ENCODE data around the gene NAP1L1. TPM values are rescaled to one million over a fixed set of nuclear protein-coding genes. Genes with fewer than 3 reads are reported as not detected.
A peak's percentile ranks its signal among the peaks of the same experiment; 100 is the strongest.

NAP1L1 gene
- total RNA-seq, 2 experiments from 2014 or later, result 460 to 538 TPM

DNA sequence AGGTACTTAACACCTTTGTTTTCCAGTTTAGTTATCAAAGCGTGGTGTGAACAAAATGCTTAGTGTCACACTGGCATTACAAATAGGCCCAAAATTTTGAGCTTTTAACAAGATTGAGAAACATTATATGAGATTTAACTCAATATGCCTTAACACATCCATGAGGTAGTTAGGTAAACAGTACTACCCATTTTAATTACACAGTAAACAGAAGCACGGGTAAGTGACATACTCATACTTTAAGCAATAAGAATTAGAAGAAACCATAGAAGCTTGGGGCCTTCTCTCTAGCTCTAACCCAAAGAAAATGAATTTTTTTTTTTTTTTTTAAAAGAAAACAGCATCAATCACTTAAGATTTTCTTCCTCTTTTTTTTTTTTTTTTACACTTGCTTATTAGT, 37.4 kb downstream of the NAP1L1 start:
- Mint-ChIP-seq H3K4me1 (peaks cover 2% of the 10 kb centered on the region), H3K27ac (no peak overlapping the region), H3K4me3 (no peak overlapping the region), H3K27me3 (no peaks in the 10 kb centered on the region), H3K9me3 (no peaks in the 10 kb centered on the region), H3K36me3 (ENCODE audit: low read depth) (peaks cover 28% of the 10 kb centered on the region)
- POLR2A ChIA-PET, result interaction anchor here (0.6 kb wide), 1 partner anchor 562 kb away, joined by 3 read pairs; no protein-coding TSS in a partner anchor
- CTCF ChIA-PET, result interaction anchor here (0.9 to 3.2 kb wide), 2 partner anchors 10 to 33 kb away, joined by 4 to 9 read pairs; no protein-coding TSS in a partner anchor
- no peak for DNase-seq

DNA sequence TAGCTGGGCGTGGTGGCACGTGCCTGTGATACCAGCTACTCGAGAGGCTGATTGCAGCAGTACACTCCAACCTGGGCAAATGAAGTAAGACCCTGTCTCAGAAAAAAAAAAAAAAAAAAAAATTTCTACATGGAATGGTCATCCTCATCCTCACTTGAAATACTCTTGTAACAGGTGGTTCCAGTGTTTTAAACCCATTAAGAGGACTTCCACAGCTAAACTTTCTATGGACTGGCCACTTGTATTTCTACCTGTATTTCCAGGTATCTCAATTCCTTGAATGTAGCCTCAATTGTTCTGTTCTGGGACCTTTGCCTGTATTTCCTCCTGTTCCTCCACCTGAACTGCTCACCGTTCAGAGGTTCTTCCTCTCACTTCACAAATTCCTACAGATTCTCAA, 41.1 kb downstream of the NAP1L1 start:
- POLR2A ChIA-PET, result no interaction called here
- H3K9me3 Mint-ChIP-seq, result no peaks in the 10 kb centered on the region
- CTCF ChIA-PET, result interaction anchor here (0.9 to 1.0 kb wide), 2 partner anchors 11 to 558 kb away, joined by 3 read pairs; no protein-coding TSS in a partner anchor
- DNase-seq, result no peak
- H3K4me1 Mint-ChIP-seq, result peaks cover 2% of the 10 kb centered on the region
- no peak overlapping the region for H3K4me3 Mint-ChIP-seq
- peaks cover 10% of the 10 kb centered on the region for H3K36me3 Mint-ChIP-seq (ENCODE audit: low read depth)
- H3K27ac Mint-ChIP-seq, result no peak overlapping the region
- no peaks in the 10 kb centered on the region for H3K27me3 Mint-ChIP-seq

DNA sequence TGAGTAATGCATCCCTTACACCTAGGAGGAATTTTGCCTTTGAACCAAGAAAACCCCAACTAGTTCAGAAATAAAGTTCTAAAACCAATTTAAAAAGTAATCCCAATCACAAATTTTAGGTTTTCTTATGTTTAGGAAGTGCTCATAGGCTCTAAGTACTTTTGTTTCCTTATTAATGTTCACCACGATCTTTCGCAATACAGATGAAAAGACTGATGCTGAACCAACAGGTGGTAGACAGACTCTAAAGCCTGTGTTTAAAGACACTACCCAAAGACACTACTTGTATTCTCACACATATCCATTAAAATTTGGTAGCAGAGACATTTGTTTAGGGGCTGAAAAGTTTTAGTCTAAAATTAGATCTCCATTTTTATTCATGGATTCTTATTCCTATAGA, 42.3 kb downstream of the NAP1L1 start:
- Mint-ChIP-seq H3K27me3 (no peaks in the 10 kb centered on the region), H3K36me3 (ENCODE audit: low read depth) (peaks cover 10% of the 10 kb centered on the region), H3K9me3 (no peaks in the 10 kb centered on the region), H3K4me1 (peaks cover 8% of the 10 kb centered on the region), H3K4me3 (no peak overlapping the region), H3K27ac (no peak overlapping the region)
- no peak for DNase-seq
- ChIA-PET CTCF (interaction anchor here (0.6 kb wide), 1 partner anchor 562 kb away, joined by 4 read pairs; no protein-coding TSS in a partner anchor), POLR2A (no interaction called here)

DNA sequence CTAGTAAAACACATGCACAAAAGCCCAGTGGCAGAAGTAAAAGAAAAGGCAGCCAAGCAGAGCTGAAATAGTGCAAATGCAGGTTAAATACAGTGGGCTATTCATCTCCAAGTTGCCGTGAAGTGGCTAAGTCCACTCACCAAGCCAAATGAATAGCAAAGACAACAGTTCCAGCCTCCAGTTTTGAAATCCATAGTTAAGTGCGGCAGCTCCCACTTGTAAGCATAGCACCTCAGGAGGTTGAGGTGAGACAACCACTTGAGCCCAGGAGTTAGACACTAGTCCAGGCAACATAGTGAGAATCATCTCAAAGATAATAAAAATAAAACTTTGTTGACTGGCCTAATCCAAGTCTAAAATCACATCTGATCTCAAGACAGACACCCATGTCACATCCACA, 43.1 kb downstream of the NAP1L1 start:
- H3K4me1 Mint-ChIP-seq, result peaks cover 7% of the 10 kb centered on the region
- no peak overlapping the region for H3K27ac Mint-ChIP-seq
- H3K9me3 Mint-ChIP-seq, result no peaks in the 10 kb centered on the region
- CTCF ChIA-PET, result interaction anchor here (0.6 to 1.4 kb wide), 2 partner anchors 556 to 562 kb away, joined by 3 to 4 read pairs; no protein-coding TSS in a partner anchor
- POLR2A ChIA-PET, result no interaction called here
- H3K4me3 Mint-ChIP-seq, result no peak overlapping the region
- no peaks in the 10 kb centered on the region for H3K27me3 Mint-ChIP-seq
- no peak for DNase-seq
- H3K36me3 Mint-ChIP-seq (ENCODE audit: low read depth), result peaks cover 5% of the 10 kb centered on the region

DNA sequence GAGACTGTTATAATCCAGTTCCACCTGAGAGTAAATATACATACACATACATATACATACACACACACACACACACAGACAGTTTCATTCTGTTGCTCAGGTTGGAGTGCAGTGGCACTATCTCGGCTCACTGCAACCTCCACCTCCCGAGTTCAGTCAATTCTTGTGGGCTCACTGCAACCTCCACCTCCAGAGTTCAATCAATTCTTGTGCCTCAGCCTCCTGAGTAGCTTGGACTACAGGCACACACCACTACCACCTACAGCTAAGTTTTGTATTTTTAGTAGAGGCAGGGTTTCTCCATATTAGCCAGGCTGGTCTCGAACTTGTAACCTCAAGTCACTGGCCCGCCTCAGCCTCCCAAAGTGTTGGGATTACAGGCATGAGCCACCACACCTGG, 44.0 kb downstream of the NAP1L1 start:
- Mint-ChIP-seq H3K4me3 (no peak overlapping the region), H3K9me3 (no peaks in the 10 kb centered on the region), H3K4me1 (peaks cover 11% of the 10 kb centered on the region), H3K36me3 (ENCODE audit: low read depth) (peaks cover 5% of the 10 kb centered on the region), H3K27ac (no peak overlapping the region), H3K27me3 (no peaks in the 10 kb centered on the region)
- ChIA-PET POLR2A (no interaction called here), CTCF (interaction anchor here (1.0 to 1.4 kb wide), 3 partner anchors 18 to 555 kb away, joined by 3 to 4 read pairs (median 3); partner anchors contain the start of gene KRR1)
- DNase-seq, result no peak

DNA sequence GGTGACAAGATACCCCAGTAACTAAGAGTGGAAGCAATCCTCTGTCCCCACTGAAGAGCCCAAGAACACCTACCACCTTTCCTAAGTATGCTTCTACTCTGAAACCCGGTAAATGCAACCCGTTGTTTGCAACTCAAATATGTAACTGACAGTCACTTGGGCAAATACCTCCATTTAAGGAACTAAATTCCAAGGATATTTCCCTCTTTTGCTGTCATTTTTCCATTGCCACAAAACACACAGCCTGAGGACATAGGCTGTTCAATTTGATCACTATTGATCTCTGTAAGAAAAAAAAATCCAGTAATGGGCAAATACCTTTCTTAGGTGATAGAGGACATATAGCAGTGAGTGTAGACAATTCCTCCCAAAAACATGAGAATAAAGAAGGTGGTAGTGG, 46.3 kb downstream of the NAP1L1 start:
- Mint-ChIP-seq H3K36me3 (ENCODE audit: low read depth) (no peaks in the 10 kb centered on the region), H3K27me3 (no peaks in the 10 kb centered on the region), H3K4me1 (peaks cover 14% of the 10 kb centered on the region), H3K9me3 (no peaks in the 10 kb centered on the region), H3K4me3 (no peak overlapping the region), H3K27ac (no peak overlapping the region)
- no peak for DNase-seq
- CTCF ChIA-PET, result interaction anchor here (1.3 to 2.1 kb wide), 4 partner anchors 9 to 554 kb away, joined by 3 to 11 read pairs (median 6); no protein-coding TSS in a partner anchor
- POLR2A ChIA-PET, result no interaction called here

DNA sequence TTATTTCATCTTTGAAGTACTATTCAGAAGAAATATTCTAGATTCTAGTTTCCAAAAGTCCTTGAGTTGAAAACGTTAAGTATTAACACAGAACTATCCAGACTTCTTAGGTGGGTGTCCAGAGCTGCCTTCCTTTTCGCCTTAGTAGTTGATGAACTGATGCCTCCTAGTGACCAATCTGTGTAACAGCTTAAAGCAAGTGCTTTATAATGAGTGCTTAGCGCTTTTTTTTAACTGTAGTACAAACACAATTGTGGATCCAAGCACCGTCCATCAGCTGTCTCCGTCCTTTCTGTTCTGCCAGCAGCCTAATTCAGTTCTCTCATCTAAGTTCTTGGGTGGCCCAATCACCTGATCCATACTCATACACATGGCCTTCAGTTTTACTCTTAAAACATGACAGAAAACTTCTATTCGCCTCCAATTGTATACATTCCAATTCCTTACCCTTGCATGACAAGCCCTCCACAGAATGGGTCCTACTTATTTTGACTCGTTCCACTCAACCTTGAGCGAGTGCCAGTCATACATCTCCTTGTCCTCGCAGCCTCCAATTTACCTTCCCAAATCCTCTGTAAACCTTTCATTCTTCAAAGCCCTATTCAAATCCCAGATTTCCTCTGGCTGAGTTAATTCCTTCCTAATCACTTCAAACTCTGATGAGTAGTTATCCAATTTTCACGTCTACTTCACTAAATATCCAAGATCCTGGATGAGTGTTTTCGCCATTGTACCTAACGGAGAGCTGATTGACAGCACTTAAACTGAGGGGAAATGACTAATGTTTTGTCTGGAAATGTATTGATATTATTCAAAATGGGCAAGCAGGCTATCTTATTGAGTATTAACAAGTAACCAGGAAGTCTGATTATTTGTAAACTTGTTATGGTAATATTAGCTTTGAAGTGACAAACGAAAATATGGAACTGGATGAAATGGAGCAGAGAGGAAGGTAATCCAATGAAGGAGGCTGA, 47.1 kb downstream of the NAP1L1 start:
- Mint-ChIP-seq H3K4me1 (peaks cover 19% of the 10 kb centered on the region), H3K27me3 (peaks cover 5% of the 10 kb centered on the region), H3K4me3 (no peak overlapping the region), H3K9me3 (no peaks in the 10 kb centered on the region), H3K36me3 (ENCODE audit: low read depth) (peaks cover 3% of the 10 kb centered on the region), H3K27ac (no peak overlapping the region)
- CTCF ChIA-PET, result interaction anchor here (0.7 to 2.1 kb wide), 14 partner anchors 10 to 553 kb away, joined by 3 to 12 read pairs (median 3); no protein-coding TSS in a partner anchor
- POLR2A ChIA-PET, result no interaction called here
- DNase-seq, result peak; percentile 50

DNA sequence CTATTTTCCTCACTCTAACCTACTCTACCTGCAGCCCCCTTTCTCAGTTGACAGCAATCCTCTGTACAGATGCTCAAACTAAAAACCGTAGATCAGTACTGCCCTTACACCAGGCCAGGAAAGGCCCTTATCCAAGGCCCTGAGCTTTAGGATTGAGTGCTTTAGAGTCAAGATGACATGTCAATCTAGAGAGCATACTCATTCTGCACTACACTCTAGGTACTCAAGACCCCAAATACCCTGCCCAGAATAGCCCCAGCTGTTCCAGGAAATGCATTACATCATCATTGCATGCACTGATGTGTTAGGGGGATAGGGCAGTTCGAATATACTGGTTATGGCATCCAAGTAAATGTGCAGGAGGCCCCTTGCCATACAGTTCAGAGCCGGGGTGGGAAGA, 49.4 kb downstream of the NAP1L1 start:
- DNase-seq, result no peak
- ChIA-PET CTCF (no interaction called here), POLR2A (interaction anchor here (0.6 kb wide), 1 partner anchor 429 kb away, joined by 6 read pairs; no protein-coding TSS in a partner anchor)
- peaks cover 3% of the 10 kb centered on the region for H3K36me3 Mint-ChIP-seq (ENCODE audit: low read depth)
- peaks cover 31% of the 10 kb centered on the region for H3K4me1 Mint-ChIP-seq
- H3K27ac Mint-ChIP-seq, result no peak overlapping the region
- H3K9me3 Mint-ChIP-seq, result no peaks in the 10 kb centered on the region
- peaks cover 16% of the 10 kb centered on the region for H3K27me3 Mint-ChIP-seq
- no peak overlapping the region for H3K4me3 Mint-ChIP-seq

DNA sequence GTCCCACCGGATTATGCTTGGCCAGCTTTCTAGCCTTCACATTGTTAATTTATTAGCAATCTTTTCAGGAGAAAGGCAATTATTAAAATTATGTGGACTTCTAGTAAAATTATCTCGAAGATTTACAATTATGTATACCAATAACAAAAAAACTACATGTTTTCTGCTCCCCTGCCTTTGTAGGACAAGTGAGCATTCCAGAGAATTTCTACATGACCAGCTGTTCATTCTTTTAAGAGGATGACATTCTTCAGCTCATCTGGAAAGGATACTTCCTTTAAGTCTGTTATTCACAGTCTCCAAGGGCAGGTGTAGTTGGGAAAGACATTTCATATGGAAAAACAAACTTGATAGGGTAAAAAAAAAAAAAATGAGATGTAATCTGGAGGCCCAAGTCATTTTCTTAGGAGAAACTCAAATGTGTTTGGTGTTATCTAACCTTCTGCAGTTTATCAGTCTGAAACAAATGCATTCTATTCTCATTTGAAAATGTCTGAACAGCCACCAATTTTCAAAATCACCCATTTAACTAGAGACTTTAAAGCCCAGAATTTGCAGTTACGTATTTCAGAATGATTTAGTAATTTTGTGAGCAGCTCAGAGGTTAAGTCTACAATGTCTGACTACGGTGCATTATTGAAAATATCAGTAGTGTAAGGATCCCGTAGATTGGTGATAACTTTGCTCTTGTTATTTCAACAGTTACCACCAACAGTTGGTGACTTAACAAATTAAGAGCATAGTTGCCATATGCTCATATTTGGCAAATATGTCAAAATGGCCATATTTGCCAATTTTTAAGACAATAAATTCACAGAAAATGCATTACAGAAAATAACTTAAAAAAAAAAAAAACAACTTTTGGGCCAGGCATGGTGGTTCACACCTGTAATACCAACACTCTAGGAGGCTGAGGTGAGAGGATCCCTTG, 51.1 kb downstream of the NAP1L1 start:
- H3K4me1 Mint-ChIP-seq, result peaks cover 39% of the 10 kb centered on the region
- CTCF ChIA-PET, result interaction anchor here (0.7 to 3.3 kb wide), 8 partner anchors 65 to 529 kb away, joined by 3 to 13 read pairs (median 4); no protein-coding TSS in a partner anchor
- POLR2A ChIA-PET, result interaction anchor here (0.6 kb wide), 1 partner anchor 48 kb away, joined by 3 read pairs; no protein-coding TSS in a partner anchor
- peaks cover 5% of the 10 kb centered on the region for H3K36me3 Mint-ChIP-seq (ENCODE audit: low read depth)
- H3K9me3 Mint-ChIP-seq, result no peaks in the 10 kb centered on the region
- peaks cover 23% of the 10 kb centered on the region for H3K27me3 Mint-ChIP-seq
- no peak for DNase-seq
- peak overlapping the region; percentile 85 for H3K4me3 Mint-ChIP-seq
- H3K27ac Mint-ChIP-seq, result no peak overlapping the region

DNA sequence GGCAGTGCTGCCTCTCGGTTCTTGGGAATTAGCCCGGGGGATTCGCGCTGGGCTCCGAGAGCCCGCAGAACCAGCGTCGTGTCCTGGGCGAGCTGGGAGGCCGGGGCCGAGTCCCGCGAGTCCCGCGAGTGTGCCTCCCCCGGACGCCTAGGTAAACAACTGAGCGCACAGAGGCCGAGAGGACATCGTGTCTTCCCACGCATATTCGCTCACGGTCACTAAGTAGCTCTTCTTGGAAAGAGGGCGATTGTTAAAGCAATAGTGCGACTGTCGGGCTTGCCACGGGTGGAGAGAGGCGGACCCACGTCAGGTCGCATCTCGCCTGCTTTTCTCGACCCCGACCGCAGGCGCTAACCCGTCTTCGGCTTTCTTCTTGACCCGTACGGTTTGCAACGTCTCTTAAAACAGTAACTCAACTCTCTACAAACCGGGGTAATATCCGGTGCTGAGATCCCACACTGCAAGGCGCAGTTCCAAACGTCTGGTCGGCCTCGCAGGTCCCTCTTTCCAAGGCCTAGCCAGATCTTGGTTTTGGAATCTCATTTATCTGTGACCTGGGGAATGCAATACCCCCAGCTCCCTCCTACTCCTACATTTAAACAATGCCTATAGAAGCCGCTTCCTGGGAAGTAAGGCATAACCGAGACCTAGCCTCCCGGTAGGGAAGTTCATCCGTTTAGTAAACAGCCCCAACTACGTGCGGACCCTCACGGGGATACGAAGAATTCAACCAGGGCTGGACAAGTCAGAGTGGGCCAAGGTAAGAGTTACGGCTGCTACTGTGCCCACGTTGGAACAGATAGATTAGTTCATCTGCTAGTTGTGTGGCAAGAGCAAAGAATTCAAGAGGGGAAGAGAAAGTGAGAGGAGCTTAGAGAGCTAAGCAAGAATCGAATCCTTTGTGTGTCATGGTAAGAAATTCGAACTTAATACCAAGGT, 52.2 kb downstream of the NAP1L1 start:
- H3K27me3 Mint-ChIP-seq, result peaks cover 23% of the 10 kb centered on the region
- H3K36me3 Mint-ChIP-seq (ENCODE audit: low read depth), result peaks cover 5% of the 10 kb centered on the region

DNA sequence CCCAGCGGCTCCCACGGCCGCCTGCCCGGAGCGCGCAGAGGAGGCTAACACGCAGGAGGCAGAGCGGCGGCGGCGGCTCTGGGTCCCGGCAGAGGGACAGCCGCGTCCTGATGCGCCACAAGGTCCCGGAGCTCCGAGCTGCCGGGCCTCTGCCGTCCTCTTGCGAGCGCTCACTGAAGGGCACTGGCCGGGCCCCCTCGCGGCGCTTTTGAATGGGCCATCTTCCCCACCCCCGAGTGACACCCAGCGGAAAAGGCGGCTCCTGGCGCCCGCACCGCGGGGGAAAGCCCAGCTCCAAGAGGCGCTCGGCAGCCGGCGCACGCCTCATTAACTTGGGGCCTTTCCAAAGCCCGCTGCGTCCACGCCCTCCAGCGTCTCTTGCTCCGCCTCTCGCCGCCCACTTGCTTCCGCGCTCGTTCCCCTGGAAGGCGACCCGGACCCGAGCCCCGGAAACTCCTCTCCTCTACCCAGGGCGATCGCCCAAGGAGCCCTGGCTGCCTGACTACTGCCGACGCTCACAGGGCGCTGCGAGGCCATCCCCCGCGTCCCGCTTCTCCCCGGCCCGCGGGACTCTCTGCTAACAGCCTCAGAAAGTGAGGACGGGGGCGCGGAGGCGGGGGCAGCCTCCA, 53.0 kb downstream of the NAP1L1 start, which contains the start of gene PHLDA1:
Gene PHLDA1, minus strand, starts transcription at position 363 of the 629 bp plus-strand sequence.
- Mint-ChIP-seq H3K27me3 (peaks cover 23% of the 10 kb centered on the region), H3K27ac (peak within 1 kb of the TSS; percentile 91), H3K4me3 (peak within 1 kb of the TSS; percentile 85), H3K36me3 (ENCODE audit: low read depth) (peaks cover 5% of the 10 kb centered on the region), H3K9me3 (no peaks in the 10 kb centered on the region), H3K4me1 (peaks cover 32% of the 10 kb centered on the region)
- ChIA-PET POLR2A (interaction anchor here (0.7 to 2.9 kb wide), 5 partner anchors 11 to 527 kb away, joined by 3 to 13 read pairs (median 3); no protein-coding TSS in a partner anchor), CTCF (interaction anchor here (0.6 to 3.3 kb wide), 29 partner anchors 11 to 520 kb away, joined by 3 to 22 read pairs (median 4); partner anchors contain the start of genes KRR1 and NAP1L1)
- peak; percentile 86 for DNase-seq

More for the DNA sequence above, 52.2 kb downstream of the NAP1L1 start:
- peak overlapping the region; percentile 83 for H3K27ac Mint-ChIP-seq
- no peaks in the 10 kb centered on the region for H3K9me3 Mint-ChIP-seq
- H3K4me1 Mint-ChIP-seq, result peaks cover 35% of the 10 kb centered on the region
- DNase-seq, result peak; percentile 16
- CTCF ChIA-PET, result interaction anchor here (0.7 to 3.3 kb wide), 26 partner anchors 12 to 521 kb away, joined by 3 to 22 read pairs (median 4); partner anchors contain the start of genes KRR1 and NAP1L1
- POLR2A ChIA-PET, result interaction anchor here (0.6 to 2.9 kb wide), 5 partner anchors 12 to 526 kb away, joined by 3 to 13 read pairs (median 3); no protein-coding TSS in a partner anchor
- H3K4me3 Mint-ChIP-seq, result peak overlapping the region; percentile 85
